Hematopoietic multipotent progenitor cell treated with erythropoietin and hydrocortisone succinate and interleukin-3 and kit ligand, for 4 days (in vitro differentiated cells): ENCODE results near the gene OXCT2.
"Not testable (repeated sequence)": the region's sequence is repeated elsewhere in the genome, so short reads cannot be mapped to it uniquely, and the experiment has no call there.

Experiments
- DNase-seq: peaks from one replicate; pipeline ENCODE4 v3.0.0-alpha.2; 2015

Gene OXCT2

GRCh38 chr1:39787108-39787375, 15.9 kb upstream of the OXCT2 start:
- not testable (repeated sequence) for DNase-seq

- DNase-seq = not testable (repeated sequence)
Observed at GRCh38 chr1:39786303-39787107, 15.4 kb upstream of the OXCT2 start.

DNA sequence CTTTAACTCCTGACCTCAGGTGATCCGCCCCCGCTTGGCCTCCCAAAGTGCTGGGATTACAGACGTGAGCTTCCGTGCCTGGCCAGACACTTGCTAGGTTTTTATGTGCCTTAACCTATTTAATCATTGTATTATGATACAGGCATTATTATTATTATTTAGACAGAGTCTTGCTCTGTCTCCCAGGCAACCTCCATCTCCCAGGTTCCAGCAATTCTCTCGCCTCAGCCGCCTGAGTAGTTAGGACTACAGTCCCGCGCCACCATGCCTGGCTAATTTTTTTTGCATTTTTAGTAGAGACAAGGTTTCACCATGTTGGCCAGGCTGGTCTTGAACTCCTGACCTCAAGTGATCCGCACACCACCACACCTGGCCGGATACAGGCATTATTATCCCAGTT, 11.5 kb upstream of the OXCT2 start:
- DNase-seq = not testable (repeated sequence)

DNA sequence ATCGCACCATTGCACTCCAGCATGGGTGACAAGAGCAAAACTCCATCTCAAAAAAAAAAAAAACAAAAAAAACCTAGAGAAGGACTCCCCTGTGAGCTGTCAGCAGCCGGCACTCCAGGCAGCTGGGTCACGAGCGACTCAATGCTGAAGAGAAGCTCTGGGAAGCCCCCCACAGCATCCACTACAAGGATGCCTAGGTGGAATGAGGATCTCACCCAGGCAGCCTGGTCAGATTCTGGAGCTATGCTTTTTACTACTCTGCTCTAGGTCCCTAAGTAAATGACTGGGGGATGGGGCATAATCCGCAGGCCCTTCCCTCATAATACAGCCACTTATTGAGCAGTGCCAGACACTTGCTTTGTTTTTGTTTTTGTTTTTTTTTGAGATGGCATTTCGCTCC, 11.0 kb upstream of the OXCT2 start:
- no peak for DNase-seq

DNA sequence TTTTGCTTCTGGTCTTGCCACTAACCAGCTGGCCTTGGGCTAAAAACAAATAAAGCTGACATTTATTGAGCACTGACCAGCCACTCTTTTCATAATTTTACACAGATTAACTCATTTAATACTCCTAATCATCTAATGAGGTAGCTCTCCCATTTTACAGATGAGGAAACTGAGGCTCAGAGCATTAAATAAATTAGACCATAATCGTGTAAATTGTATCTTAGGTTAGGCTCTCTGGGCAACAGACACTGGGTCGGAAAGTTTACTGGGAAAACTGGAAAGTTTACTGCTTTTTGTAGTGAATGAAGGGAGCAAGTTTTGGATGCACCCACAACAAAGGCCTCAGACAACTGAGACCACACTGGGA, 10.2 kb upstream of the OXCT2 start:
- no peak for DNase-seq

- DNase-seq = no peak
Observed at GRCh38 chr1:39779821-39780220, 8.7 kb upstream of the OXCT2 start.

- no peak for DNase-seq
Observed at GRCh38 chr1:39779137-39779536, 8.0 kb upstream of the OXCT2 start.

- not testable (repeated sequence) for DNase-seq
Observed at GRCh38 chr1:39778463-39779099, 7.4 kb upstream of the OXCT2 start.

DNA sequence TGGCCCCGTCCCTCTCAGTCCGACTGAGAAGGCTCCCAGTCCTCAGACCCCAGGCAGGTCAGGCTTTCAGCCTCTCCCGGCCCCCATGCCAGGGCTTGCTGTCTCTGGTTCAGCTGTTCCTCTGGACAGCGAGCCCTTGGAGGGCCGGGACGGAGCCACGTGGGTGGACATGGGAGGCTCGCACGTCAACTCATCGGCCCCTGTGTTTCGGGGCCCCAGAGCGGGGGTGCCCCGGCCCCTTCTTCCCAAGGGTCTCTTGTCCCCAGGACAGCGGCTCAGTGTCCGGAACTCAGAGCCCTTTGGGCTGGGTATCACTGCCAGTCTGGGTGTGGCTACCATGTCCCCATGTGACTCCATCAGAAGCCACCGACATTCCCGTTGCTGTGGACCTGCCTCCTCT, 6.7 kb upstream of the OXCT2 start:
- DNase-seq = not testable (repeated sequence)

DNA sequence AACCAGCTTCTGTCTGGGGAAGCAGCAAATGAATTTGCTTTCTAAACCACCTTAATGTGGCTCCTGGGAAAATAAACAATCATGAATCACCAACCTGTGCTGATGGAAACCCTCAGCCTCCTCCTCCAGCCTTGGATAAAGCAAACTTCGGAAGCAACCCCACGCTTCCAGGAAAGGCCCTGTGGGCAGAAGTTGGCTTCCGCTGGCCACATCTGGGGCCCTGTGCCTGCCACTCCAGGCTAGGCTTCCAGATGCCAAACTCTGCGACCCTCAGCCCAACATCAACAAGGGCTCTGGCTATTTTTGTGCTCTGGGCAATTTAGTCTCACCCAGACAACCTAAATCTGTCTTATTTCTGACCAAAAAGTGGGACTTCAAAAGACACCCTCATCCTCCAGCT, 6.2 kb upstream of the OXCT2 start:
- DNase-seq = no peak

- DNase-seq = no peak
Observed at GRCh38 chr1:39776886-39777285, 5.7 kb upstream of the OXCT2 start.

DNA sequence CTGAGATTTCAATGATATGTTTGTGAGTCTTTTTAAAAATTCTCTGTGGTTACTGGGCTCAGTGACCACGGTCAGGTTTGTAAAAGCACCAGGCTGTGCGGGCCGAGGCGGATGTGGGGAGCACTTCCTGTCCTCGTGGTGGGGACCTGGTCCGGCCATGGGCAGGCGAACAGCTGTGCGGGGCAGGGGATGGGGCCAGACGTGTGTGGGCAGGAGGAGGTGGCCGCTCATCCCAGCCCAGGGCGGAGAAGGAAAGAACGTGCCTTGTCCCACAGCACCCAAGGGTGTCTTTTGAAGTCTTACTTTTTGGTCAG, 5.2 kb upstream of the OXCT2 start:
- DNase-seq = no peak

DNA sequence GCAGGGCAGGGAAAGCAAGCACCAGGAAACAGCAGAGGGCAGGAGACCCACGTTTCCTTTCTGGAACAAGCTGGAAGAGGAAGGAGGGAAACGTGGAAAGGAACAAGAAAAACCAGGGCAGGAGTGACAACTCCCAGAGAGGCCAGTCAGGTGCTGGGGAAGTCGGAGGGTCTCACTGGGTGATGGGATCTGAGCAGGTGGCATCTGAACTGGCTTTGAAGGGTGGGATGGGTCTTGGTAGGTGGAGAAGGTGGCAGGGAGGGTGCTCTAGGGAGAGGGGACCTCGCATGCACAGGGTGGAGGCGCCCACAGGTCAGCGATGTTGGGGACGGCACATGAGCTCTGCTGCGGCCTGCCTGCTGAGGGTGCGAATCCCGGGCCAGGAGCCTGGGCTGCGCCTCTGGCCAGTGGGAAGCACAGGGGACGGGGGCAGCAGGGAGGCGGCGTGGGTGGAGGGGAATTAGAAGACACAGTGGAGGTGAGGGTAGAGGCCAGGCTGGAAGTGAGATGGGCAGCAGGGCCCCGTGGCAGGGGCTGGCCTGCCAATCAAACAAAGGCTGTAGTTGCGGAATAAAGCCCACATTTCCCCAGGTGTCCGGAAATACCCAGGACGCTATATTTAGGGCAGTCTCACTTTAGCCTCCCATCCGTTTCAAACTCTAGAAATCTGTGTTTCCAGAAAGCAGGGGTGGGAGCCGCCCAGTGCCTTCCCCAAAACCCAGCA, 4.7 kb upstream of the OXCT2 start:
- DNase-seq = not testable (repeated sequence)

GRCh38 chr1:39775141-39775540, 4.0 kb upstream of the OXCT2 start:
- not testable (repeated sequence) for DNase-seq

DNA sequence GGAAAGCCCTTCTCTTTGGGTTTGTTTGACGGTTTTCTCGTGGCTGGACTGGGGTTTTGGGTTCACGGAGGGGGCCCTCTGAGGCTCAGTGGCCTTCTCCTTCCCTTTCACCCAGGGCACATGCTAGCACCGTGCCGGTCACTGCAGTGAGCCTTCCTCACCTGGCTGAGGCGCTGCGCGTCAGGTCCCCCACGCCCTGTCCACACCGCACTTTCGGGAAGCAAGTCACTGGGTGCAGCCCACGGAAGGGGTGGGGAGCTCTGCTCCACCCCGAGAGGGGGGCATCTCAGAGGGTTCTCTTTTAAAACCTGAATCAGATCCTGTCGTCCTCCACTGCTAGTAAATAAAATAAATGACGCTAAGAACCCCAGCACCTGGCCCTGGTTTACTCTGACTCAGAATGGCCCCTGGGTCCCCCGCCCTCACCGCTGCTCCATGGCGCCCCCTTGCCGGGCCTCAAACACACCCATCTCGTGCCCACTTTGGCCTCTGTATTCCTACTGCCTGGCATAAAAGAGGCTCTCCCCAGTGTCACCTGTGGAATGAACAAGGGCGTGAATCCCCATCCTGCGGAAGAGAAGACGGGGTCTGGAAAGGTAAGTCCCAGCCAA, 2.3 kb upstream of the OXCT2 start:
- not testable (repeated sequence) for DNase-seq

GRCh38 chr1:39770100-39771021, 787 bp downstream of the OXCT2 start:
- DNase-seq = not testable (repeated sequence)

DNA sequence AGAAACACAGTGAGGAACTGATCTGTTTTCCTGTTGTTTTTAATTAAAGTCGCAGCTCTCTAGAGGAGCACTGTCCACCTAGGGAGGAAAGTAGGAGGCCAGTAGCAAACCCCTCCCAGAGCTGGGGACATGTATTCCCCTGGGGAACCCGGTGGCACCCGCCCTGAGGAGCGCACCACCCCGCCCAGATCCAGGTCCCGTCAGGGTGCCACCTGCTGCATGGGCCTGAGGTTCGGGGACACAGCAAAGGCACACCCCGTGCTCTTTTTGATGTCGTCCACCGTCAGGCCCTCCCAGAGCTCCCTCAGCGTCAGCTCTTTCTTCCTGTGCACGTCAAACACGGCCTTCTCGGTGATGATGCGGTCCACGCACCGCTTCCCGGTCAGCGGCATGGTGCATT, 1.6 kb downstream of the OXCT2 start:
- DNase-seq = not testable (repeated sequence)

DNA sequence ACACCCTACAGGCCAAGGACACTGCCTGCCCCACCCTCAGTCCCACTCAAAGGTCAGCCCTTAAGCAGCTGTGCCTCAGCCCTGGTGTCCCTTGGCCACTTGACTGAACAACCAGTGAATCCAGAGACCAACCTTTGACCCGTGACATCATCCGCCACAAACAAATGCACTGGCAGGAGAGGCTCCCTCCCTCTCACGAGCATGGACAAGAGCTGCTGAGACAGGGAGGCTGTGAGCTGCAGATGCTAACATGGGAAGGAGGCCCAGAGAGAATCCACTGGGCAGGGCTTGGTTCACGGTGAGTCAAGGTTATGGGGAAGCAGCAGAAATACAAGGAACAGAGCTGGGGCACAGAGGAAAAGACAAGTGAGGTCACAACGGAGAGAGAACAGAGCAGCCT, 4.7 kb downstream of the OXCT2 start:
- not testable (repeated sequence) for DNase-seq

DNA sequence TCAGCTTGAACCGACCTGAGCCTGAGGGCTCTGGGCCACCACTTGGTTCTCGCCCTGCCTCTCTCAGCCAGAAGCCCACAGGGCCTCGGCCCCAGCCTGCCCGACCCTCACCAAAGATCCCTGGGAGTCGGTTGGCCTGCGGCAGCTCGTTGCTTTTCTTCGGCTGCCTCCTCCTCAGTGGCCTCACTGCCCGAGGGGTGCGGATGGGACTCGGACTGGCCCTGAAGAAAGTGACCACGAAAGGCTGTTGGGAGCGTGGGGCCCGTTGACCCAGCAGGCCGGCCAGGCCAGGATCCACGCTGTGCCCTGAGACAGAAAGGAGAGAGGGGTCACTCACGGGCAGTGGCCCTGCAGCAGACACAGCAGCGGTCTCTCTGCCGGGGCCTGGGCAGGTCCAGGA, 6.6 kb downstream of the OXCT2 start:
- not testable (repeated sequence) for DNase-seq

DNA sequence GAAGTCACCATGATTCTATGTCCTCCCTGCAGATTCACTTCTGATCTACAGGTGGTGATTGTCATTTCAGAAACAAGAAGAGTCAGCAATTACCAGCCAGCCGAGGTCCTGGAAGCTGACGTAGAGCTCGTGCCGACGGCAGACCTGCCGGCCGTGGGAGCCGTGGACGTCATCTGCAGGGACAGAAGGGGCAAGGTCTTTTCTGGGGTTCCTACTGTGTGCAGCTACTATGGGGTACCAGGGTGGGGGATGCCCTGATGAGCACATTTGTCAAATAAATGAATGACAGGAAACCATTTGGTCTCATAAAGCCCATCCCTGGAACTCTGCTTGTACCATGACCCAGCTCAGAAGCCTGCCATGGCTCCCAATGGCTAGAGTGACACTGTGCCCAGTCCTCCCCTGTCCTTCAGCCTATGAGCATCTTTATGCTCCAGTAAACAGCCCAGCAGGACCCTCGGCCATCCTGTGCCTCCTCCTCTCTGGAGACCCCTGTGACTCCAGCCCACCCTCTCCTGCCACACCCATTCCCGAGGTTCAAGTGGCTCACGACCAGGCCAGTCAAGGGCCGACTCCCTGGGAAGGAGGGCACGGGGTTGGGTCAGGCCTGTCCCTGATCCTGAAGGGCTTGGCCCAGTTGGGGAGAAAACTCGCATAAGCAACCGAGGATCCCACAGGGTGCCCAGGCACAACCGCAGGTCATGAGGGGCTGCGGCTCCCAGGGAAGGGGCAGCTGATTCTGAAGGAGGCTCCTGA, 7.4 kb downstream of the OXCT2 start:
- DNase-seq = not testable (repeated sequence)

DNA sequence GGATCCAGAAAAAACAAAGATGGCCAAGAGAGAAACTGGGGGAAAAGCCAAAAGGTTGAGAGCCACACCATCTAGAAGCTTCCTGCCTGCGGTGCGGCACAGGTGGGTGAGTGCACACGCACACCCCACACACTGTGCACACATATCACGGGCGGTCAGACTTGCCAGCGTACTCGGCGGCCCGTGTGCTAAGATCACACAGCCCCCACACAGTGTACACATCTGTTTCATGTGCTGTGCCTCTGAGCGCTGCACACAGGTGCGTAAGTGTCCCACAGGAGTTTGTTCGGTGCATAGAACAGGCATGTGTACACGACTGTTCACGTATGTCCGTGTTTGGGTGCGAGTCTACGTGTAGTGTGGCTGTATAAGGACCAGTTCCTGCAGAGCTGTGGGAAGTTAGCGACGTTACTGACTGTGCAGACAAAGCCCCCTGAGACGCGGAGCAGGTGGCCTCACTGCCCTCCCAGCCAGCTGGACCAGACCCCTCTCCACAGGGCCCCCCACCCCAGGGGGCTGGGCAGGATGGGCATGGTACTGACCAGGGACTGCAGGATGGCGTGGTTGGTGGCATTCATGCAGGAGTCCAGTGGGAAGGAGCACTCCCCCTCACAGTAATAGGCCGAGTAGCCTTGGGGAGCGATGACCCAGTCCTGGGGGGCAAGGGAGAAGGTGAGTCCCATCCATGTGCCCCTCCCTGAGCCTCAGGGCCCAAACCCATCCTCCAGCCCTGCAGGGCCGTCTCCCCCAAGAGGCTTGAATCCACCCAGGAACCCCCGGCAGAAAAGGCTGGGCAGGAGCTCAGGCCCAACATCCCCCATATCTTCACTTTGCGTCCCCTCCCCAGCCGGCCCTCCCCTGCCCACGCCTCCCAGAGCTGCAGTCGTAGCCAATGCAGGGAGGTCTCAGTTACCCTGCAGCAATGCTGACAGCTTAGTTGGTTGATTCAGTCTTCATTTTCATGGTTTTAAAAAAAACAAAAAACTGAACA, 8.3 kb downstream of the OXCT2 start:
- DNase-seq = no peak
